ENCODE results near the gene PTPRG.

Gene PTPRG

GRCh38 chr3:62090519-62090918, 529.1 kb downstream of the PTPRG start:
- DNase-seq (ENCODE audit: low read depth) = no peak
- no peak overlapping the region for H3K4me3 ChIP-seq (ENCODE audit: low read length)
- no peak for TF ChIP-seq CTCF (conservative IDR thresholded peaks at IDR 0.05; ENCODE audit: low read depth, low read length)

- no peak for DNase-seq (ENCODE audit: low read depth)
- no peak overlapping the region for H3K4me3 ChIP-seq (ENCODE audit: low read length)
- TF ChIP-seq CTCF (conservative IDR thresholded peaks at IDR 0.05; ENCODE audit: low read depth, low read length) = no peak
Observed at GRCh38 chr3:62093025-62093424, 531.7 kb downstream of the PTPRG start.

GRCh38 chr3:62094461-62094860, 533.1 kb downstream of the PTPRG start:
- no peak for DNase-seq (ENCODE audit: low read depth)
- TF ChIP-seq CTCF (conservative IDR thresholded peaks at IDR 0.05; ENCODE audit: low read depth, low read length) = no peak
- no peak overlapping the region for H3K4me3 ChIP-seq (ENCODE audit: low read length)

- TF ChIP-seq CTCF (conservative IDR thresholded peaks at IDR 0.05; ENCODE audit: low read depth, low read length) = no peak
- no peak overlapping the region for H3K4me3 ChIP-seq (ENCODE audit: low read length)
- DNase-seq (ENCODE audit: low read depth) = no peak
Observed at GRCh38 chr3:62095080-62095479, 533.7 kb downstream of the PTPRG start.

- H3K4me3 ChIP-seq (ENCODE audit: low read length) = no peak overlapping the region
- no peak for DNase-seq (ENCODE audit: low read depth)
- TF ChIP-seq CTCF (conservative IDR thresholded peaks at IDR 0.05; ENCODE audit: low read depth, low read length) = no peak
Observed at GRCh38 chr3:62095756-62096155, 534.4 kb downstream of the PTPRG start.

- no peak overlapping the region for H3K4me3 ChIP-seq (ENCODE audit: low read length)
- TF ChIP-seq CTCF (conservative IDR thresholded peaks at IDR 0.05; ENCODE audit: low read depth, low read length) = no peak
- DNase-seq (ENCODE audit: low read depth) = no peak
Observed at GRCh38 chr3:62096521-62096920, 535.1 kb downstream of the PTPRG start.

- TF ChIP-seq CTCF (conservative IDR thresholded peaks at IDR 0.05; ENCODE audit: low read depth, low read length) = no peak
- H3K4me3 ChIP-seq (ENCODE audit: low read length) = no peak overlapping the region
- DNase-seq (ENCODE audit: low read depth) = no peak
Observed at GRCh38 chr3:62097121-62097520, 535.8 kb downstream of the PTPRG start.
